Left colon (tissue), 2 donors: Measurements from ENCODE around the gene PIK3R1. TPM values are rescaled to one million over a fixed set of nuclear protein-coding genes. Genes with fewer than 3 reads are reported as not detected.

Experiments used
- ATAC-seq: fragments of 200-7000 bp; cut with Tn5 transposase; one replicate; pipeline ENCODE4 v1.9.1; 2020; ENCODE audit warnings: mild to moderate bottlenecking, moderate library complexity
- DNase-seq, 2 donors: peaks; one replicate each; pipeline ENCODE4 v3.0.0-alpha.2; 2020
- intact Hi-C, 2 donors: fragments of 100-400 bp; cut with DNase I in 1 of 2; cut with micrococcal nuclease in 1 of 2; formaldehyde crosslinking; loops; one replicate each; pipeline versions ENCODE4 v1.11.2 to v1.14.0; 2022; cut with DNase I, micrococcal nuclease
- total RNA-seq, 2 donors: library from RNA; stranded (reverse); fragmentation: NEBNext Ultra II Directional; extraction: Animal tissue kit (Norgen Biotek cat#: 25700); gene quantifications; one replicate each; pipeline ENCODE4 v1.2.1, GENCODE V29; 2021
- donor health status: DM: no; HTN: no; CAD: no.
- donor health status: DM: yes; HTN: yes; CAD: no.

The PIK3R1 gene
- total RNA-seq, 2 donors from 2014 or later: 67.6 to 71.4 TPM

DNA sequence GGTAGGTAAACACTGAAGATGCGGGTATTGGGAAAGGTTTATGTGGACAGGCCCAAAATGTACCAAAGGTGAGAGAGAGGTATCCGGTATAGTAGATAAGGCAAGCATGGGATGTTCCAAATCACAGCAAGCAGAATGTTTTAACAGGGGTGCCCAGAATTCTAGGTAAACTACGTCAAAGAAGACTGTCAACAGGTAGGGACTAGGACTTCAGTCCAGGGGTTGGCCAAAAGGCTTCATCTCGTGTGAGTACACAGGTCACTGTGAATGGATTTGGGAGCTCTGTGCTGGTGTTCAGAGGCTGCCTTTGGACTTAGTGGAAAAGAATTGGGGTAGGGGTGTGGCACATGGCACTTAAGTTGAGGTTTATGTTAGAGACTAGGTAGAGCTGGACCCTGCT, 66.4 kb downstream of the PIK3R1 start:
- no peak for ATAC-seq
- intact Hi-C loops: no loop called here
- DNase-seq: no peak

DNA sequence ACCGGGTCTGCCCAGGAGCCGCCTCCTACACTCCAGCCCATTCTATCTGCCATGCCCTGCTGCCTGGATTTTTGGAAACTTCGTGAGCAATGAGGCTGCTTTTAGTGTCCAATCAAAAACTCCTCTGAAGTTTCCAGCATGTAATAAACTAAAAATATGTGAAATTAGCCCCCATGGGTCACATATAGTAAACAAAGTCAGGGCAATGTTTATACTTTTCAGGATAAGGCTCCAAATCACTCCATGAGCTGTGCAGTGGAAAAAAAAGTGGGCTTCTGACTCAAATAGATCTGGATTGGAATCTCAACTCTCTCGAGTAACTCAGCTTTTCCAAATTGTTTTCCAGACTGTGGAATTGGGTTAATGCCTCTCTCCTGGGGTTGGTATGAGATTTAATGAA, 68.2 kb downstream of the PIK3R1 start:
- DNase-seq: no peak
- intact Hi-C loops: no loop called here
- no peak for ATAC-seq

DNA sequence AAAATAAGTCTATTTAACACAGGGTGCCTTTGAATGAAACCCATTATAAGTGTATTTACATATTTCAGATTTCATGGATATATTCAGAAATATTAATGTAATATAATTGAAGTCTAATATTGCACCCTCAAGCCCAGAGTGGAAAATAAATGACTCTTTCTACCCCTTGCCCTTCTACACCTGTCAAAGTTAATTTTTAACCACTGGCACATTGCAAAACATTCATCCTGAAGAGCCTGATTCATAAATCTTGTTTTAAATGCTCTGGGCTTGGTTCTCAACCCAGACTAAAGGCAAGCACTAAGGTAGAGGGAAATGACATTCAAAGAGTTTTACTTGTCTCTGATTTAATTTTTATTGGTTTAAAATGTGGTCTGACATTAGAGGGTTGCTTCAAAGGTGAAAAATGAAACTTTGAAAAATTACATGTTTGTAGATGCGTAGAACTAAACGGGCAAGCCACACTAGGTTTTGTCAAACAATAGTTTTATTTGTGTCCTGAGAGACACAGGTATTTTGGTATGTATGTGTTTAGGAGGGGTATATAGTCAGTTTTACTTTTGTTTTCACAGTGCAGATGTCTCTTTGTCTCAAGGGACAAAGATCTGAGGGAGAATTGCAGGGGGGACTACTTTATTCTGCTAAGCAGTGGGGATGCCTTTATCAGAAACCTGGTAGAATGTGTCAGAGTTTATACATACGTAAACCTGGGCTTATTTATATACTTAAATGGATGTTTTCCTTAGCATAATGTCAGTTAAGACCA, 69.7 kb downstream of the PIK3R1 start:
- DNase-seq (no peak), ATAC-seq (peak; percentile 60)
- intact Hi-C loops: loop anchor here in 1 of 2 donors (5.0 kb wide), 1 partner anchor 177 kb away; no protein-coding TSS in a partner anchor

DNA sequence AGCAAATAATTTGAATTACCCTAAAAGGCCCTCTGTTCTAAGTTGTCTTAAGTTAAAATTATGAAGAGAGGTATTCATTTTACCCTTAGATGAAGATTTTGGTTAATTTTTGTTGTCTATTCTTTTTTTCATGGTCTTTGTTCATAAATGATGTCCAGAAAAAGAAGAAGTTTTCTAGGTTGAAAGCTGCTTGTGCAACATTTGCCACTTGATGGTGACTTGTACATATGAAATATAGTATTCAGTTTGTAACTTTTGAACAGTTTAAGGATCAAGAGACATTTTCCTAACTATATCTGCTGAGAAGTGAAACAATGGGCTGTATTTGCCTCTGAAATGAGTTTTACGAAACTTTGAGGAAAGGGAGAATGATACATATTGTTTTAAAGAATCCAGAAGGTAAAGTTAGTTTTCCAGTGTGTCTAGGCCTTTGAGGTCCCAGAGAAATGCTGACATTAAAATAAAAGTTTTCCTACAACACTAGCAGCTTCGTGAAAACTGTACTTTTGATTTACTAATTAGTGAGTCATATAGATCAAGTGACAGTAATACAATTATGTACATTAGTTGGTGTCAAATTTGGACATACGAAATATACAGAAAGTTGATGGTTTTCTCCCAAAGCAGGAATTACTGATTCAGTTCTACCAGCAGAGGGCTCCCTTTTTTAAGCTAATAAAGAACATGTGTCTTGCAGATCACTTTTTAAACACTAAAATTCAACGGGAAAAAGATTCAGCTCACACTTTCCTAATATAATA, 70.5 kb downstream of the PIK3R1 start:
- no peak for DNase-seq
- intact Hi-C loops: loop anchor here in 1 of 2 donors (5.0 kb wide), 1 partner anchor 176 kb away; no protein-coding TSS in a partner anchor
- ATAC-seq: no peak

DNA sequence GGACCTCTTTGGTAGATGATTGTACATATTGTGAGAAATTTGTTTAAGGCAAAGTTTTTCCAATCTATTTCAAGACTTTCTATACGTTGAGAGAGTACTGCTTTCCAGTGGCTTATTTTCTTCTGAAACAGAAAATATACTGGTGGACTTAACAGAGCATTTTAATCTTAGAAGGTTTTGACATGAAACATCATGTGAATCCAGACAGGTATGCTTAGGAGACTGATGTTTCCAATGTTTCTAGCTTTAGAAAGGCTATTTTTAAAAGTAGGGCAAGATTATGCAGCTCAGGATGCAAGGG, 71.0 kb downstream of the PIK3R1 start:
- no peak for DNase-seq
- intact Hi-C loops: loop anchor here in 1 of 2 donors (5.0 kb wide), 1 partner anchor 176 kb away; no protein-coding TSS in a partner anchor
- ATAC-seq: no peak

DNA sequence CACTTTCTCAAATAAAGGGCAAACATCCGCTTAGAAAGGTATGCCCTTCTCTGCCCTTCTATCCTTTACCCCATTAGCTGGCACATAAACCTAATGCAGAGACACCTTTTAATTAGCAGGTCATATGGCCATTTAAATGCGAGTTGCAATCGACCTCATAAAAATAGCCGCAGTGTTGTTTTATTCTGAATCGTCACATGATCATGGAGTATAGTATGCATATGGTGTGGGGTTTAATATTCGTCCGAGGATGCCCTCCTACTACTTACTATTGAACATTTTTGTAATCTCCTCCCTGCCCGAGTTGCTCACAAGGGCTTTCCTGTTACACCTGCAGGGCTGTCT, 72.0 kb downstream of the PIK3R1 start:
- ATAC-seq (no peak), DNase-seq (no peak)
- intact Hi-C loops: loop anchor here in 1 of 2 donors (5.0 kb wide), 1 partner anchor 175 kb away; no protein-coding TSS in a partner anchor

DNA sequence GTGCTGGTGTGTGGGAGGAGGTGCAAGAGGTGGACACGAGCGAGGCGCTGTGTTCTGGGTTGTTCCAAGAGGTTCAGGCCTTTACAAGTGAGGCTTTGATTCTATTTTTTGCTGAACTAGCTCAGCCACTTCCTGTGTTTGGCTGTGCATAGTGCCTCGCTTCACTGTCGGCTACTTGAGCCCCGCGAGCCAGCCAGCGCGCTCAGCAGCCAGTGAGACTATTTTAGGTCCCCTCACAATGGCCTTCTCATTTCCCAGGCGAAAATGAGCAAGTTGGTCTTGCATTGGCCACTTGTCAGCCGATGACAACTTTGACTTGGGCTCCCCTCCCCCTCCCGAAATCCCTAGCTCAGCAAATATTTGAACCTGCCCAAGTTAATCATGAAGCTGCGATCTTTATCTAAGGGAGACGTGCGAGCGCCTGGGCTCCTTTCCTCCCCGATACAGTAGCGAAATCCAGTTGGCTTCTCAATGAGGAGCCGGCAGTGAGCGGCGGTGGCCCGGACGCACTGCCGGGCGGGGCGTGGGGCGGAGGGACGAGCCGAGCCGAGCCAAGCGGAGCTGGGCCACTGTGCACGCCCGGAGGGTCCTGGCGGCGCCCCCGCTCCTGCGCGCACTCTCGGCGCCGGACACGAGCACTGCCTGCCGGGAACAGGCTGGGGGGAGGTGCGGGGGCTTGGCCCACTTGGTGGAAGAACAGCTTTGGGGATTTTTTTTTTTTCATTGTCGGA, 72.6 kb downstream of the PIK3R1 start:
- ATAC-seq (peak; percentile 78), DNase-seq (peak; percentile 66 to 71)
- intact Hi-C loops: loop anchor here in 1 of 2 donors (5.0 kb wide), 1 partner anchor 174 kb away; no protein-coding TSS in a partner anchor

DNA sequence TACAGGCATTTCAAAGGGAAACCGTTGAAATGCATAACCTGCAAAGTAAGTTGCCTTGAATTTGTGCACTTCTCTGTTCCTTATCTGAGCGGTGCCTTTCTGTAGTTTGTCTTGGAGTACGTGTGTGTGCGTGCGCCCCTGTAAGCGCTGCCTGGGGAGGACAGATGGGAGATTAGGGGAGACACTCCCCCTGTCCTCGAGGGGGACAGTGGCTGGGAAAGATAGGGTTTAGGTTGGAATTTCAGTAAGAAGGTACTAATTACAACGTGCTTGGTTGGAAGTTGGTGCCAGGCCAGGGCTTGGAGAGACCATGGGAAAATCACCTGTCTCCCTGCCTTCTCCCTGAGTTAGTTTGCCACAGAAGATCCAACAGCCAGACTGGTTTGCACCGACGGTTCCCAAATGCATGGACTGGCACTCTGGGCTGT, 73.2 kb downstream of the PIK3R1 start:
- DNase-seq: peak in 1 of 2 donors; percentile 33
- intact Hi-C loops: loop anchor here in 1 of 2 donors (5.0 kb wide), 1 partner anchor 174 kb away; no protein-coding TSS in a partner anchor
- peak; percentile 31 for ATAC-seq

DNA sequence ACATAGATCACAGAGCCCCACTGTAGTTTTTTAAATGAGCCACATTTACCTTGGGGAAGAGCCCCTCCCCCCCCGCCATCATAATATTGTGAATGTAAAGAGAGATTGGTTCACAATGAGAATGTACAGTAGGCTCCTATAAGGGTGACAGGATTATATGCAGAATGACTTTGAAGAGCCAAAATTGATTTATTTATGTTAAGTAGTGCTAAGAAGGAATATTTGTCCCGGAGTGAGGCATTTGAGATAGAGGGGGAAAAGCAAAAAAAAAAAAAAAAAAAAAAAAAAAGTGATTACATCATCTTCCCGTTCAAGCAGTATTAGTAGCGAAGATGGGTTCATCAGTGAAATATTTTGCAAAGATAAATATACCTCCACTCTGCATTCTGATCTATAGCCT, 73.9 kb downstream of the PIK3R1 start:
- intact Hi-C loops: loop anchor here in 1 of 2 donors (5.0 kb wide), 1 partner anchor 173 kb away; no protein-coding TSS in a partner anchor
- no peak for ATAC-seq
- DNase-seq: peak in 1 of 2 donors; percentile 35

DNA sequence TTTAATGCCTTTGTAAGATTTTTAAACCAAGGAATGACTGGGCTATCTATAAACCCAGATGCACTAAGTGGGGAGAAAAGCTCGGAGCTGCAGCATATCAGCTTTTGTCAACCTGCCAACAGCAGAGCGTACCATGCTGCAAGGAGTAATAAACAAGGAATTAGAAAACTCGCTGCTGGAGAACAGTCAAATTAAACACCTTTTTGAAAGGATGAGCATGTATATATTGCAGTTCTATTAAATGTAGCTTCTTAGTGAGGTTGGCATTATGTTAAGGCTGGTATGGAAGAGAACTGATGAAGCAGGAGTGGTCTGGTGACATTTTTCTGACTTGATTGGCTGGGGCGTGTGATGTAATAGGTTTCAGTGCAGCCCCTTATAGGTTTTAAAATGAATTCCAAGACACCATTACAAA, 74.7 kb downstream of the PIK3R1 start:
- peak; percentile 42 to 48 for DNase-seq
- no peak for ATAC-seq
- intact Hi-C loops: loop anchor here in 1 of 2 donors (10.0 kb wide), 1 partner anchor 675 kb away; no protein-coding TSS in a partner anchor

DNA sequence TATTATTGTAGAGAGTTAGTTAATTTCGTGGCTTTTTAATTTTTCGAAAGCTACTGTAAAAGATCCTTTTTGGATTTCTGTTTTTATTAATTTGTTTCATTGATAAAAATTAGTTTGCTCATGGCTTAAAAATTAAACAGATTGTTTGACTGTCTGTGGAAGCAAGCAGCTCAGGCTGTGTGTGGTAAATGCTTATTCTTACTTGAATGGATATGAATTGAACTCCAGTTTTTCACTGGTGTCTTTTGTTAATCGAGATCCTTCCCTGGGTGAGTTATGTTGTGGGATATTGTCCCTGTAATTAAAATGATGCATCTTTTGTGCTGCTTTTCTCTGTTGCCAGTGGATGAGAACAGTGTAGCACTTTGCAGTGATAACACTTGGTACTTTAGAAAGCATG, 75.3 kb downstream of the PIK3R1 start:
- intact Hi-C loops: loop anchor here in 1 of 2 donors (10.0 kb wide), 1 partner anchor 674 kb away; no protein-coding TSS in a partner anchor
- DNase-seq: no peak
- ATAC-seq: no peak

DNA sequence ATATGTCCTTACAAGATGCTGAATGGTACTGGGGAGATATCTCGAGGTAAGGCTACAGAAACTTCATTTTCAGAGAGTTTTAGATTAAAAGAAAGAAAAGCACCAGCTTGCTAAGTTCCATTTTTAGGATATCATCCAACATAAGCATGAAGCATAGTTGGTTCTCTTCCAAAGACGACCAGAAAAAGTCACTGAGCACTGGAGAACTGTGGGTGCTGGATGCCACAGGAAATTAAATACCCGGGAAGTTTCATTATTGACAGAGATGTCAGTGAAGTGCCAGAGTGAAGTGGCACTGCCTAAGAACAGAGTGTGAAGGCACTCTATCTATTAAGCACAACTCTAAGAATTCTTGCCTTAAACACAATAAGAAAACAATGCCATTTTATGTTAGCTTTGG, 76.8 kb downstream of the PIK3R1 start:
- DNase-seq (no peak), ATAC-seq (no peak)
- intact Hi-C loops: loop anchor here in 1 of 2 donors (10.0 kb wide), 1 partner anchor 672 kb away; no protein-coding TSS in a partner anchor

DNA sequence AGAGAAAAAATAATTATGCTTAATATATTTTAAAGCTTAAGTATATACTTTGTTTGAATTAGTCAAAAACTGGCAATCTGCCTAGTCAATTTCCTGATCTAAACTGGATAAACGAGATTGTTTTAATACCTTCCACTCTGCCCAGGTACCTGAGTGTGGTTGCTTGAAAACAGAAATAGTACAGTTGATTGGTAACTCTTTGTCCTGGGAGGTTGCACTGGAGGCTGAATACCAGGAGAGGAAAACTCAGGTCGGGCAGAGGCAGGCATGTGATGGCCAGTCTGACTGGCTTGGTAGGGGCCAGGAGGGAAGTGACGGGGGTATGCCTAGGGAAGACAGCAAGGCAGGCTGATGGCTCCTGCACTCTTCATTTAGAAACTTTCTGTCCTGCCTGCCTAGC, 80.2 kb downstream of the PIK3R1 start:
- DNase-seq (no peak), ATAC-seq (no peak)
- intact Hi-C loops: loop anchor here in 1 of 2 donors (10.0 kb wide), 1 partner anchor 669 kb away; no protein-coding TSS in a partner anchor

DNA sequence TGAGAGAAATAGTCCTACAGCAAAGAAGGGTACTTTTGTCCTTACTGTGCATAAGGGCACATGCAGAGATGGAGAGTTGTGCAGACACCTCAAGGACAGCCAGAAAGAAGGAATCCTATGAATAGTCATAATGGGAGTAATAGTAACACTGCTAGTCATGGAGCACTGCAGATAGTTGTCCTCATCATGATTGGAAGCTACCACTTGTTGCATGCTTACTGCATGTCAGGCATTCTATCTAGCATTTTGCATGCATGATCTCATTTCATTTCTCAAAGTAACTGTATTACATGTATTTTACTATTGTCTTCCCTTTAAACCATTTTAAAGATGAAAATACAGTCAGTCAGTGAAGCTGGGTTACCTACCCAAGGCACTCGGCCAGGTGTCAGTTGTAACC, 81.3 kb downstream of the PIK3R1 start:
- intact Hi-C loops: loop anchor here in 1 of 2 donors (10.0 kb wide), 1 partner anchor 668 kb away; no protein-coding TSS in a partner anchor
- ATAC-seq (peak; percentile 11), DNase-seq (no peak)

DNA sequence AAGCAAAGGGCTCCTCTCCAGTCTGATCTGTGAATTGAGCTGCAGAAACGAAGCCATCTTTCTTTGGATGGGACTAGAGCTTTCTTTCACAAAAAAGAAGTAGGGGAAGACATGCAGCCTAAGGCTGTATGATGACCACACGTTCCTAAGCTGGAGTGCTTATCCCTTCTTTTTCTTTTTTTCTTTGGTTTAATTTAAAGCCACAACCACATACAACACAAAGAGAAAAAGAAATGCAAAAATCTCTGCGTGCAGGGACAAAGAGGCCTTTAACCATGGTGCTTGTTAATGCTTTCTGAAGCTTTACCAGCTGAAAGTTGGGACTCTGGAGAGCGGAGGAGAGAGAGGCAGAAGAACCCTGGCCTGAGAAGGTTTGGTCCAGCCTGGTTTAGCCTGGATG, 82.1 kb downstream of the PIK3R1 start:
- intact Hi-C loops: loop anchor here in 1 of 2 donors (10.0 kb wide), 1 partner anchor 667 kb away; no protein-coding TSS in a partner anchor
- DNase-seq: no peak
- no peak for ATAC-seq

DNA sequence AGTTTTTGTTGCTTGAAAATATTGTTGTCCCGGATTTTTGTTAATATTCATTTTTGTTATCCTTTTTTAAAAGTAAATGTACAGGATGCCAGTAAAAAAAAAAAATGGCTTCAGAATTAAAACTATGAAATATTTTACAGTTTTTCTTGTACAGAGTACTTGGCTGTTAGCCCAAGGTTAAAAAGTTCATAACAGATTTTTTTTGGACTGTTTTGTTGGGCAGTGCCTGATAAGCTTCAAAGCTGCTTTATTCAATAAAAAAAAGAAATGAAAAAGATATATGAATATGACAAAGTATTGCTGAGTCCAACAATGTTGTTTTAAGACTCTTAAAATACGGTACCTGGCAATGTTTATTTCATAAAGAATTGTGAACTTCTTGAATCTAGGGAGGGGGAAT, 82.9 kb downstream of the PIK3R1 start:
- intact Hi-C loops: loop anchor here in 1 of 2 donors (10.0 kb wide), 1 partner anchor 666 kb away; no protein-coding TSS in a partner anchor
- DNase-seq: no peak
- ATAC-seq: no peak

DNA sequence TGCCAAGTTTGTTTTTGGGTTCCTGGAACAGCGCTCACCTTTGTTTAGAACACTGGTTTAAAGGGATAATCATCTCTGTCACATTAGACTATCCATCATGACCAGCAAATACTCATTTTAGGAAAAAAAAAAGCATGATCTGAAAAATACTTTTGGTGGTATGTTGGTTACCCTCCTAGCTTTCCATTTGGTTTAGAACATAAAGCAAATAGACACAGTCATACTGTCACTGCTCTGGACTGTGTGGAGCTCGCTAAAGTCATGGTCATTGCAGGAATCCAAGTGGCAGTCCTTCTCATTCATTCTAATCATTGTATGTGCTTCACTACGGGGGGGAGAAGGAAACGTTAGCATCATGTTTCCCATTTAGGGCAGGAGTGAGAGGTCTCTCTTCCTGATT, 83.5 kb downstream of the PIK3R1 start:
- ATAC-seq (no peak), DNase-seq (no peak)
- intact Hi-C loops: loop anchor here in 1 of 2 donors (10.0 kb wide), 1 partner anchor 666 kb away; no protein-coding TSS in a partner anchor

DNA sequence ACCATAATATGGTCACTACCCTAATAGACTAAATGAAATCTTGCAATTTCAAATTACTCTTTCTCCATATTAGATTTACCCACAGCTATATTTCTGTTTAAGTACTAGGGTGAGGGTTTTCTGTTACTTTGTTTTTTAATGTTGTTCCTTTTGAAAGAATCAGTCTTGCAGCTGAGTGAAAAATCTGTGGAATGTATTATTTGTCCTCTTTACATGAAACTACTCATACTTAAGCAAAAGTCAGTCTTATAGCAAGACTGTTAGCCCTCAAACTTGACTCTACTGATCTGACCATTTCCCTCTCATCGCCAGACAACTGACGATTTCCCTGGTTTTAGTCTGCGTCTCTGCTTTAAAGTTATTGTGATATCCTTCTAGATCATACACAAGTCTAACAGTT, 84.0 kb downstream of the PIK3R1 start:
- no peak for ATAC-seq
- no peak for DNase-seq
- intact Hi-C loops: loop anchor here in 1 of 2 donors (10.0 kb wide), 1 partner anchor 665 kb away; no protein-coding TSS in a partner anchor
